HepG2 (cell line): ENCODE data around the gene CFAP61.

Experiments
- BRCA1 ChIP-seq: sonication (generic); formaldehyde crosslinking; IDR thresholded peaks from 2 replicates; pipeline ENCODE4 v1.4.0; 2020; ENCODE audit warnings: missing genetic modification reagents
- CTCF ChIP-seq: sonication (generic); formaldehyde crosslinking; IDR thresholded peaks from 2 replicates; pipeline ENCODE4 v1.5.0; 2020; ENCODE audit warnings: mild to moderate bottlenecking, missing genetic modification reagents, moderate library complexity
- EP300 ChIP-seq, 3 experiments: sonication (generic) in 1 of 3; formaldehyde crosslinking in 1 of 3; IDR thresholded peaks; 2 replicates each; pipeline versions ENCODE4 v1.5.1 to v1.6.1; 2011 to 2020; ENCODE audit warnings: low read depth in 2 of 3, low read length in 2 of 3, borderline replicate concordance in 1 of 3, improper control_type of control experiment in 1 of 3, mild to moderate bottlenecking in 1 of 3, missing genetic modification reagents in 1 of 3, moderate library complexity in 1 of 3
- EZH2 ChIP-seq: conservative IDR thresholded peaks from 2 replicates; pipeline ENCODE4 v1.6.1; 2012; ENCODE audit warnings: mild to moderate bottlenecking, low read depth, low read length, moderate library complexity
- MAFF ChIP-seq: IDR thresholded peaks from 2 replicates; pipeline ENCODE4 v1.6.1; 2011; ENCODE audit warnings: low read depth, low read length, improper control_type of control experiment
- RBFOX2 ChIP-seq: fragments of 200-400 bp; formaldehyde crosslinking; IDR thresholded peaks from 2 replicates; pipeline ENCODE4 v1.6.1; 2017; ENCODE audit warnings: low read depth, mild to moderate bottlenecking, low read length
- SMC3 ChIP-seq: IDR thresholded peaks from 2 replicates; pipeline ENCODE4 v1.6.1; 2011; ENCODE audit warnings: low read length, improper control_type of control experiment
- TRAFD1 ChIP-seq: sonication (generic); formaldehyde crosslinking; IDR thresholded peaks from 2 replicates; pipeline ENCODE4 v1.5.1; 2020; ENCODE audit warnings: missing genetic modification reagents, mild to moderate bottlenecking, borderline replicate concordance
- ZKSCAN1 ChIP-seq: fragments of 150-350 bp; IDR thresholded peaks from 2 replicates; pipeline ENCODE4 v1.6.1; 2014; ENCODE audit warnings: low read length
- ZNF263 ChIP-seq: sonication (generic); formaldehyde crosslinking; IDR thresholded peaks from 2 replicates; pipeline ENCODE4 v1.4.0; 2020; ENCODE audit warnings: missing genetic modification reagents
- ZNF280D ChIP-seq: sonication (generic); formaldehyde crosslinking; IDR thresholded peaks from 2 replicates; pipeline ENCODE4 v1.5.1; 2020; ENCODE audit warnings: mild to moderate bottlenecking, missing genetic modification reagents
- ZNF598 ChIP-seq: sonication (generic); formaldehyde crosslinking; IDR thresholded peaks from 2 replicates; pipeline ENCODE4 v1.5.1; 2020; ENCODE audit warnings: mild to moderate bottlenecking, missing genetic modification reagents, borderline replicate concordance
- ZNF691 ChIP-seq: sonication (generic); formaldehyde crosslinking; IDR thresholded peaks from 2 replicates; pipeline ENCODE4 v1.4.0; 2020; ENCODE audit warnings: missing genetic modification reagents, low read depth, mild to moderate bottlenecking, borderline replicate concordance
- ZNF777 ChIP-seq: sonication (generic); formaldehyde crosslinking; IDR thresholded peaks from 2 replicates; pipeline ENCODE4 v1.4.0; 2020; ENCODE audit warnings: missing genetic modification reagents

GRCh38 chr20:20078041-20078440 is 25.7 kb downstream of the CFAP61 start:
- TF ChIP-seq MAFF (no peak), RBFOX2 (no peak), ZNF263 (CRISPR knock-in tag) (no peak), BRCA1 (no peak), TRAFD1 (no peak), ZKSCAN1 (no peak), ZNF598 (CRISPR knock-in tag) (no peak), CTCF (CRISPR knock-in tag) (no peak), ZNF777 (no peak), ZNF280D (CRISPR knock-in tag) (no peak), EZH2 (no peak), ZNF691 (CRISPR knock-in tag) (no peak), EP300 (IDR thresholded peaks at IDR 0.05; ENCODE audit: low read depth in 2 of 2, low read length in 2 of 2) (no peak), EP300 (CRISPR knock-in tag; IDR thresholded peaks at IDR 0.05; ENCODE audit: borderline replicate concordance) (no peak), SMC3 (no peak)
